GM19468 (cell line): ENCODE results near the gene ADRA2C.

Experiments
- ATAC-seq: cut with Tn5 transposase; IDR thresholded peaks from one replicate; pipeline ENCODE4 v1.9.1; 2021; ENCODE audit warnings: mild to moderate bottlenecking, moderate library complexity, moderate number of reproducible peaks; ENCODE audit not compliant: unreplicated experiment; ENCODE audit errors: extremely low read depth

ADRA2C gene

DNA sequence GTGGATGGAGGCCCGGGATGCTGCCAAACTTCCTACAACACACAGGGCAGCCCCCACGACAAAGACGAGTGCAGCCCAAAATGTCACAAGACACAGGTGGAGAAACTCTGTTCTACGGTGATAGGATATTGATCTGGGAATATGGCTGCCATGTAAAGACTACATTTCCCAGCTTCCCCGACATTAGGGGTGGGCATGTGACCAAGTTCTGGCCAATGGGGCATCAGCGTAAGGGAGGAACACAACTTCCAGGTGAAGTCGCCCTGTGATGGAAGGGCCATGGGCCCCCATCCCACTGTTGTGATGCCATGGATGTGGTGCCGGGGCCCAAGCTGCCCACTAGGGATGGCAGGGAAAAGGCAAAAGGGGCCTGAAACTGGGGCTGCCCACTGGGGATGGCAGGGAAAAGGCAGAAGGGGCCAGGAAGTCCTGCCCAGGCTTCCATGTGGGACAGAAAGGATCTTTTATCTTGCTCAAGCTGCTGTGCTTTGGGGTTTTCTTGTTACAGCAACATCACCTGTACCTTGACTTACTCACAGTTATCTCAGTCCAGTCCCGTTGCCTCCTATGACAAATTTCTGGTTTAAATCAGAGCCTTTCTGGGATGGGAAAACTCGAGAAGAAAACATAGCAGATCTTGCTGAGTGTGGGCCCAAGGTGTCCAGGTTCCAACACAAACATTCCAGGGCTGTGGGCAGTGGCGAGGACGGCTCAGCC lies 9.7 kb upstream of the ADRA2C start:
- ATAC-seq, result no peak

DNA sequence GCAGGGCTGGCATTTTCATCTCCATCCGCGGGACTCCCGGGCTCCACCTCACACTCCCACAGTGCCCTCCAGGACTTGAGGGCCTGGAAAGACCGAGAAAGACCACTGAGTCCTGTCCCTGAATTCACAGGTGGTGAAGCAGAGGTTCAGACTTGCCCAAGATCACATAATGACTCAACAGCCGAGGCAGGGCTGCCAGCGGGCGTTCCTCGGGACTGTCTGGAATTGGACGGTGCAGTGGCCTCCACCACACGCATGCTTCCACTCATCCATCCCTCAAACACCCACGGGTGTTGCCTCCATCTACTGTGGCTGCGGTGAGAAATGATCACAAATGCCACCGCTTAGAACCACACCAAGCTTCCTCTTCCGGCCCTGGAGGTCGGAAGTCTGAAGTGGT lies 6.9 kb upstream of the ADRA2C start:
- ATAC-seq, result no peak

DNA sequence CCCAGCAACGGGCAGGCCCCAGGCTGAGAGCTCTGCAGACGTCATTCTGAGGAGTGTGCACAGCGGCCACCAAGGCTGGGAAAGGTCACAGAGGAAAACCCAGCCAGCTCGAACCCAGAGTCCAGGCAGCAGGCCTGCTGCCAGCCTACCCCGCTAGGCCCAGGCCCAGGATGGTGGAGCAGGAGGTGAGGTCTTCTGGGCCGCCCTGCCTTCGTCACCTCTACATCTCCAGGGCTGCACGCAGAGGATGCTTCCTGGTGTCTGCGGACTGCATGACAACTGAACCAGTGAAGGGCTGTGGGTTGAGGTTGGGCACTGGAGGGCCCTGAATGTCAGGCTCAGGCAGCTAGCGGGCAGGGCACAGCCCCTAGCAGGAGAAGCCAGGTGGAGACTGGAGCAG lies 5.8 kb upstream of the ADRA2C start:
- no peak for ATAC-seq

DNA sequence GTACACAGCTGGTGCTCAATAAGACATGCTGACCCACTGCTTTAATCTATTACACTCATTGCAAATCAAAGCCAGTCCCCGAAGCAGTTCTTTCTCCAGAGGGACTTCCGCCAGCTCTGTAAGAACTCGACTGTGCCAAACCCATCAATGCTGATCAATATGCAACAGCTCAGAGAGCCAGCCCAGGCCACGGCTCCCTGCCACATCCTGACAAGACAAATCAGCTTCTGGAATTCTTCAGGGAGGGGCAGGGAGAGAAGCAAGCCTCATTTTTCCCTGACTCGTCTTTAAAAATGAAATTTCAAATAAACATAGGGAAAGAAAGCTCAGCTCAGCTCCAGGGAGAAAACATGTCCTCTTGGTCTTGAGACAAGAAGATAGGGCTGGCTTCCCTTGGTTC lies 5.3 kb upstream of the ADRA2C start:
- no peak for ATAC-seq

DNA sequence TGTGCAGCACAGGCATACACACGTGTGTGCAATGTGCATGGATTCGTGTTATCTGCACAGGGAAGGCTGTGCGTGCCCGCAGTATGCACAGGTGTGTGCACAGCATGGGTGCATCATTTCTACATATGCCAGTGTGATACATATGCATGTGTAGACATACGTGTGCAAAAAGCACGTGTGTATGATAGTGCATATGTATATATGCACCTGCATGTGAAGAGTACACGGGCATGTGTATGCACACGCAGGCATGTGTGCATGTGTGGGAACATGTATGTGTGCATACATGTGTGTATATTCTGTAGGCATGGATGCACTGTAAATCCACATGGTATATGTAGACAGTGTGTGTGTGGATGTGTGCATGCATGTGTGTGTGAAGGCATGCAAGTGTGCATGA lies 3.9 kb upstream of the ADRA2C start:
- no peak for ATAC-seq

DNA sequence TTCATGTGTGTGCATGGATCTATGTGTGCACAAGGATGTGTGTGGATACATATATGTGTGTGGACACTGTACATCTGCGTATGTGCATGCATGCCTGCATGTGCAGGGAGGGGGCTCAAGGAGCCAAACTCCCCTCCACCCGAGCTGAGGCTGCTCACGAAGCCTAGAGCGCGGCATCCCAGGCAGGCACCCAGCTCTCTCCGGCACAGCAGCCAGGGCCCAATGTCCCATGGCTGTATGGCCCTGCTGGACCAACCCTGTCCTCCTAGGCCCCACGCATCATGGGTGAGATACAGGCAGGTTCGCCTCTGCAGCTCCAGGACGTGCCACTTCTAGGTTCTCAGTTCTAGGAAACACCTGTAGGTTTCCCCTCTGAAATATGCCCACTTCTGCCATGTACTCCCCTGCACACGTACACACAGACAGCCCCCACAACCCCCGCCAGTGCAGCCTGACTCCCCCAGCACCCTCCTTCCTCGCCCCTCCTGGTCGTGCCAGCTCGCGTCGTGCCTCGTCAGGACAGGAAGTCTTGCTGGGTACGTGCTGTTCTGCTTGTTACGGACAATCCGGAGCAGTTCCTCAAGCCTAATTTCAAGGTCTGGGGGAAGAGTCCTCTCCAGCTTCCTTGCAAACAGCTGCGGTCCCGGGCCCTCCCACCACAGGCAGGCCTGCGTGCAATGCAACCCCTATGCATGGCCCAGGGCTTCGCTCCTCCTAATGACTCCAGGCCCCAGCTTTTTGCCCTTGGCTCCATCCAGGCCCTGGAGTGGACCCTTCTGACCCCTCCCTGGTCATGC lies 3.2 kb upstream of the ADRA2C start:
- no peak for ATAC-seq

DNA sequence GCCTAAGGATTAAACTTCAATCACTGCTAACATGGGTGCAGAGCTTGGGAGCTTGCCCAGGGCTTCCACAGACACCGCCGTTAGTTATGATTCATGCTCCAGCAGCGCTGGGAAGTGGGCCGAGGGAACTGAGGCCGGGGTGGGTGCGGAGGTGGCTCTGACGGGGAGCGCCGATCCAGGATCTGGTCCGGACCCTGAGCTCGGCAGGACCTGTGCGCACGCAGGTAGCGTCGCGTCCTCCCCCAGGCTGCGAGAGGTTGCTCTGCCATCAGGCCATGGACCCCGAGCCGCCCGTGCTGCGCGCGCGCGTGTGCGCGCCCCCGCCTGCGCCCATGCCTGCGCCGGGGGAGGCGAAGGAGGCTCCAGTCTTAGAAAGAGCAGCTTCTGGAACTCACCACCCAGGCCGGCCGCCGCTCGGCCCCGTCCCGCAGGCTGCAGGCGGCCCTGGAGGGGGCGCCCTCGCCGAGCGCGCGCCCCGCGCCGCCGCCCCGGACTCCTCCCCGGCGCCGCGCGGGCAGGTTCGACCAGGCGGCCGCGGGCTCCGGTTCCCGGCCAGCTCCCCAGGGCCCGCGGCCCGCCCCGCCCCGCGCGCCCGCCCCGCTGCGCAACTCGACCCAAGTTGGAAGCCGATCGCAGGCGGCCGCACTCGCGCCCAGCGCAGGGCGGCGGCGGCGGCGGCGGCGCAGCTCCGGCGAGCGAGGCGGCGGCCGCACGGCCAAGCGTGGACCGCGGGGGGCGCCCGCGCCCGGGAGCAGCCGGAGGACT lies 732 bp upstream of the ADRA2C start:
- ATAC-seq, result no peak

DNA sequence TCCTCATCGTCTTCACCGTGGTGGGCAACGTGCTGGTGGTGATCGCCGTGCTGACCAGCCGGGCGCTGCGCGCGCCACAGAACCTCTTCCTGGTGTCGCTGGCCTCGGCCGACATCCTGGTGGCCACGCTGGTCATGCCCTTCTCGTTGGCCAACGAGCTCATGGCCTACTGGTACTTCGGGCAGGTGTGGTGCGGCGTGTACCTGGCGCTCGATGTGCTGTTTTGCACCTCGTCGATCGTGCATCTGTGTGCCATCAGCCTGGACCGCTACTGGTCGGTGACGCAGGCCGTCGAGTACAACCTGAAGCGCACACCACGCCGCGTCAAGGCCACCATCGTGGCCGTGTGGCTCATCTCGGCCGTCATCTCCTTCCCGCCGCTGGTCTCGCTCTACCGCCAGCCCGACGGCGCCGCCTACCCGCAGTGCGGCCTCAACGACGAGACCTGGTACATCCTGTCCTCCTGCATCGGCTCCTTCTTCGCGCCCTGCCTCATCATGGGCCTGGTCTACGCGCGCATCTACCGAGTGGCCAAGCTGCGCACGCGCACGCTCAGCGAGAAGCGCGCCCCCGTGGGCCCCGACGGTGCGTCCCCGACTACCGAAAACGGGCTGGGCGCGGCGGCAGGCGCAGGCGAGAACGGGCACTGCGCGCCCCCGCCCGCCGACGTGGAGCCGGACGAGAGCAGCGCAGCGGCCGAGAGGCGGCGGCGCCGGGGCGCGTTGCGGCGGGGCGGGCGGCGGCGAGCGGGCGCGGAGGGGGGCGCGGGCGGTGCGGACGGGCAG lies 792 bp downstream of the ADRA2C start:
- no peak for ATAC-seq

DNA sequence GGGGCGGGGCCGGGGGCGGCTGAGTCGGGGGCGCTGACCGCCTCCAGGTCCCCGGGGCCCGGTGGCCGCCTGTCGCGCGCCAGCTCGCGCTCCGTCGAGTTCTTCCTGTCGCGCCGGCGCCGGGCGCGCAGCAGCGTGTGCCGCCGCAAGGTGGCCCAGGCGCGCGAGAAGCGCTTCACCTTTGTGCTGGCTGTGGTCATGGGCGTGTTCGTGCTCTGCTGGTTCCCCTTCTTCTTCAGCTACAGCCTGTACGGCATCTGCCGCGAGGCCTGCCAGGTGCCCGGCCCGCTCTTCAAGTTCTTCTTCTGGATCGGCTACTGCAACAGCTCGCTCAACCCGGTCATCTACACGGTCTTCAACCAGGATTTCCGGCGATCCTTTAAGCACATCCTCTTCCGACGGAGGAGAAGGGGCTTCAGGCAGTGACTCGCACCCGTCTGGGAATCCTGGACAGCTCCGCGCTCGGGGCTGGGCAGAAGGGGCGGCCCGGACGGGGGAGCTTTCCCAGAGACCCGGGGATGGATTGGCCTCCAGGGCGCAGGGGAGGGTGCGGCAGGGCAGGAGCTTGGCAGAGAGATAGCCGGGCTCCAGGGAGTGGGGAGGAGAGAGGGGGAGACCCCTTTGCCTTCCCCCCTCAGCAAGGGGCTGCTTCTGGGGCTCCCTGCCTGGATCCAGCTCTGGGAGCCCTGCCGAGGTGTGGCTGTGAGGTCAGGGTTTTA lies 1.5 kb downstream of the ADRA2C start:
- ATAC-seq, result no peak

DNA sequence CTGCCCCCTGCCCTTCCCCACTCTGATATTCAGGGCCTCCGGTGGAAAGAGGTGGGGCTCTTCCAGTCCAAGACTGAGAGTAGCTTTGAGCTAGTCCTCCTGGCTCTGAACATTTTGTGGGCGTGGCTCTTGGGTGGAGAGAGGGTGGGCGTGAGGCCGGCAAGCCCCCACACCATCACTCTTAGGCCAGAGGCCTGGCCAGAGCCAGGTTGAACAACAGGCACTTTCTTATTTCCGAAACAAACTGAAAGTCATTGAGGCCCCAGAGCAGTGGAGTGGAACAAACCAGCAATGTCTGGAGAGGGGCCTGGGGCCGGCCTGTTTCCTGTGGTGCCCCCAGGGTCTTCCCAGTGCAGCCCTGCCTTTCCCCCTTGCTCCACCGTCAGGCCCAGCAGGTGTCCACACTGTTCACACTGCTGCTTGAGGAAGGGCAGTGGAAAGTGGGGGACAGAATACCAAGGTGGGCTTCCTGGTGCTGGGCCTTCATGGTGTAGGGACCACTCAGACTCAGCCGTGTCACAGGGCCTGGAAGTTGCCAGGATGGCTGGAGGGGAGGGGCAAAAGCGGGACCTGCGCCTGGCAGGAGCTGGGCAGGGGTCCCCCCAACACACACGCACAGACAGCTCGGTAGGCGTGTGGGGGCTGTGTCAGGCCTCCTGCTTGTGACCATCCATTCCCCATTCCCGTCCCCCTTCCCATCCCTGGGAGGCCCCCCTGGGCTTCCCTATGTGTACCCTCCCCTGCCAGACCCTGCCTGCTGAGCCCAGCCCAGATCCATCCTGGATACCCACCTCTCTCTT lies 2.9 kb downstream of the ADRA2C start:
- no peak for ATAC-seq

DNA sequence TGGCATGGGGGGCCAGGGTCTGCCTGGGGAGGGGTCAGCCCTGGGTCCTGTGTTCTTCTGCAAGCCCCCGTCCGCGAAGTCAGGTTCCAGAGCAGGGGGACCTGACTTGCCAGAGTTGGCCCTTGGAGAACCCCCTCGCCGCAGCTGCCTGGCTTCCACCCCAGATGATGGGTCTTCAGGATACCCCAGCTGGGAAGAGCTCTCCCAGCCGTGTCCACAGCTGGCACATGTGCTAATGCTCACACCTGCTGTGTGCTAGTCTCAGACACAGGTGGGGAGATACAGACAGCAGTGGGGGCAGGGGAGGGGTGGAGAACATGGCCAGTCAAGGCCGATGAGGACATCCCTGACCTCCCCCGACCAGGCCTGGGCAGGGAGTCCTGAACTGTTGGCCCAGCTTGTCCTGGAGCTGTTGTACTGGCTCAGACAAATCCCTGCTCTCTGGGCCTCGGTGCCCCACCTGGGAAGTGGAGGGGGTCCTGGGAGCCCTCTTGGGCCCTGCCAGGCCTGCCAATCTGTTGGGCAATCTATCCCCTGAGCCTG lies 3.5 kb downstream of the ADRA2C start:
- no peak for ATAC-seq

DNA sequence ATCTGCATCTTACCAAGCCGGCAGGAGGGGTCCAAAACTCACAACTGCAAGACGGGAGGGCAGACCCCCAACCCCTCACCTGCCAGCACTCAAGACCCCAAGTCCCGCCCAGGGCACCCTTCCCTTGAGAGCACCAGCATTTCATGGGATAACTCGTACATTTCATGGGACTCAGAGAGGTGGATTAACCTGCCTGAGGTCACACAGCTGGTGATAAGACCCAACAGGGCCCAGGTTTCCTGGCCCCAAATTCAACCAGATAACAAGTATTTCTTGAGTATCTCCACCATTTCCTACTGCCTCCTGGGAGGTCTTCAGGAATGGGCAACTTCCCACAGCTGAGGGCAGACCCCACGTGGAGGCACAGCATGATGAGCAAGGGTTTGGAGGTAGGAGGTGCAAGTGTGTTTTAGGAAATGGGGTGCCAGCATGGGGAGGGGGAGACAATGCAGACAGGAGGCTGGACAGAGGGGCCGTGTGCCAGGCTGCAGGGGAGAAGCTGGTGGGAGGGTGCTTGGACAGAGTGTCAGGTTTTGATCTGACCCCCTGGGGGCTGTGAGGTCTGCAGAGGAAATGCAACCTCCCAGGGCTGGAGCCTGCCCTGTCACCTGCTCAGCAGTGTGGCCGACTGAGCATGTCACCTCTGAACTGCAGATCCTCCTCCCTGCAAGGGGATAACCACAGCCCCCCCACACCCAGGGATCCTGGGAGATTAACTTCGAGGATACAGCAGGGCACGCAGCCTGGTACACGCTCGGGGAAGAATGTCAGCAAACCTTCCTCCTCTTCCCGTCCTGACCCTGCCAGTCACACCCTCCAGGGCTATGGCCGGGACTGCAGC lies 4.4 kb downstream of the ADRA2C start:
- no peak for ATAC-seq

DNA sequence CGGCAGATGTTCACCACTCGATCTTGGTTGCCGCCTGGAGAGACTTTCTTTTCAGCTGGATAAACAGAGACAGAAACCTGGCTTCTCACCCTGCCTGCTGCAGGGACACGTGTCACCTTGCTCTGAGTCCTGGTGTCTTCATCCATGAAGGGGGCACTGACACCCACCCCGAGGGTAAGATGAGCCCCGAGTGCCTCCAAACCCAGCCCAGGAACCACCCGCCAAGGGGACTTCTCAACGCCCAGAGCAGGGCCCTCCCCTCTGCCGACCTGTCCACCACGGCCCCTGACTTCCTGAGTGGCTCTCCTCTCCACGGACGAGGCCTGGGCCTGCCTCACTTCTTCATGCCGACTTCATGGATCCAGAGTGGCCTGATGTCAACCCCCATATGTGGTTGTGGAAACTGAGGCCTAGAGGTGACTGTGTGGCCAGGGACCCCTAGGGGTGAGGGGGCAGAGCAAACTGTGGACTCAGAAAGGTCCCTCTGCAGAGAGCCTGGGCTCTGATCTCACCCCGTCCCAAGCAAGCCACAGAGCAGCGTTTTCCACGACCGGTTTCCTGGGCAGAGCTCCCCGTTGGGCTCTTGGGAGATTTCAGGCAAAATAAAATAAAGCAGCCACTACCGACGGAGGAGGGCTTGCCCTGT lies 5.1 kb downstream of the ADRA2C start:
- no peak for ATAC-seq

DNA sequence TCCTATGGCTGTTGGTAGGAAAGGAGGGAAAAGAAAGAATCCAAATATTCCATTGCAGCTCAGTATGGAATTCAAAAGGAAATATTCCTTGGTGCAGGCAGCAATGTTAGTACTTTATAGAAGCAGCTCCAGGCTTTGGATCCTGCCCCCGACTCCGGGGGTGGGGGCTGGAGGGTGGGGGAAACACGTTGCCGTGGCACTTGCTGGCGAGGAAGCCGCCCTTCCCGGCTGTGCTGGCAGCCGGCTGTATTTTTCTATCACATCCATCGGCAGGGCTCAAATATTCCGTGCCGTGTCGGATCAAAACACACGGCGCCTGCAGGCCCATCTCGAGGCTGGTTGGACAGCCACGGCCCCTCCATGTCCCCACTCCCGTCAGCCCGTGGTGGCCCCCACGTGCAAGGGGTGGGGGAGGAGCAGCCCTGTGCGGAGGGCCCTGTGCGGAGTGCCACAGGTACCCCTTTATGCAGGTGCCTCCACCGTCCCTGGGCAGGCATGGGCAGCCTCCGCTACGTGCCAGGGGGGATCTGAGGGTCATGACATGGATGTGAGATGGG lies 5.8 kb downstream of the ADRA2C start:
- ATAC-seq, result no peak

DNA sequence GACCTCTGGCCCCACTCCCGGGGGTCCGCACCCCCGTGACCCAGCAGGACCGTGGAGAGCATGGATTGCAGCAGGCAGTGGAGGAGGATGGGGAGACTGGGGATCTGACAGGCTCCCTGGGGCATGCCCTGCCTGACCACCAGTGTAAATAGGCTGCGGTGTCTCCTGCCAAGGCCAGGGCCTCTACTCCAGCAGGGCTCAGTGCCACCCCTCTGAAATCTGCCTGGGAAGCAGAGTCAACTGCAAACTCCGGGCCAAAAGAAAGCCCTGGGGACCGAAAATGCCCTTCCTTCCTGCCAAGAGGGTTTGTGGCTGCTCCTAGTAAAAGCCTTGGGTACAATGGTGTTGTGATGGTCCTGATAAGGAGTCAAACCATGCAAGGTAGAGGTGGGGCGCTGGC lies 6.4 kb downstream of the ADRA2C start:
- ATAC-seq, result no peak

DNA sequence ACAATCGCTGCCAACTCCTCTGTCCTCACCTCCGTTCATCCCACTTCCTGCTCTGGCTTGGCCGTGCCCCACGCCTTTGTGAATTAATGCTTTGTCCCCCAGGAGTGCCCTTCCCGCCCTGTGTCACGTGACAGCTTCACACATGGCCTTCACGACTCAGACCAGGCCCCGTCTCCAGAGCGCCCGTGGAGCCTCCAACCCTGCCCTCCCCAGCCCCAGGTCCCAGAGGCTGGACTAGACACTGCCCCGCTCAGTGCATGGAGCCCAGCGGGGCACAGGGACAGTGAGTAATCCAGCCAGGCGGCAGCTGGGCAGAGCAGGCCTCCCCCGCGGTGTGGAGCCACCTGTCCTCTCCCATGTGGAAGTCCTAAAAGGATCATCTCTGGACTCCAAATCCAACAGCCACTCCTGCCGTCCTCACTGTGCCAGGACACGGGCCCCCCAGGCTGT lies 7.4 kb downstream of the ADRA2C start:
- no peak for ATAC-seq
